Nucleus accumbens (tissue), 56 donors: ENCODE measurements around the gene EWSR1.
A peak's percentile ranks its signal among the peaks of the same experiment; 100 is the strongest.
"Not testable (repeated sequence)": the region's sequence is repeated elsewhere in the genome, so short reads cannot be mapped to it uniquely, and the experiment has no call there.

ENCODE experiments used
- DNase-seq, 56 donors: peaks; one replicate each; lab custom pipeline; 2025; lab: John Stamatoyannopoulos, UW

The EWSR1 gene

DNA sequence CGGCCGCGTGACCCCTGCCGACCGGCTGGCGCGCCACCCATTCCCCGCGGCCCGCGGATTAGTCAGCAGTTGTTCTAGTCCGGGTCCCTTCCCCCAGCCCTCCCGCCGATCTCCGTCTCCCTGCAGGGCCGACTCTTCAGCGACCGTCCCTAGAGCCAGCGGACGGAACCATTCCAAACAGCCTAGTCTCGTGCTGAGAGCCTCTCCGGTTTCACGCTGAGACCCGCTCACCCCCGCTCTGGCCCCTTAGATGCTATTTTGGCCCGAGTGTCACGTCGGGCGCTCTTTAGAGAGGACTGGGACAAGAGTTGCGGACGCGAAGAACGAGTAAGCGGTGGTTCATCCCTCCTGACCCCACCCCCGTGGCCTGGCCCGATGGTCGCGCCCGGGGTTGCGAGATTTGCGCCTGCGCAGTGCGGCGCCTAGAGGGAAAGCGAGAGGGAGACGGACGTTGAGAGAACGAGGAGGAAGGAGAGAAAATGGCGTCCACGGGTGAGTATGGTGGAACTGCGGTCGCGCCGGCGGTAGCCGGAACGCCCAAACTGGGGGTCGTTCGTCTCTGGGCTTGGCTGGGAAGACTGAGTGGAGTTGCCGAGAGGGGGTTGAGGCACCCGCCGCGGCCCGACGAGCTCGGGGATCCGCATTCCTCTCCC, at the start of gene EWSR1, which contains the start of gene RHBDD3:
Gene EWSR1, plus strand, starts transcription at position 411 of the 653 bp plus-strand sequence. Its CDS starts 69 bp downstream, at position 480.
Gene RHBDD3, minus strand, starts transcription at position 124 of the 653 bp plus-strand sequence. CDS start 2,355 bp downstream, outside the sequence.
- peak in 55 of 56 donors; percentile 79 to 100 (median 95) for DNase-seq

GRCh38 chr22:29218758-29219408, 49.2 kb upstream of the EWSR1 start:
- no peak for DNase-seq

- DNase-seq = not testable (repeated sequence)
Measured at GRCh38 chr22:29219409-29219782, 48.7 kb upstream of the EWSR1 start.

DNA sequence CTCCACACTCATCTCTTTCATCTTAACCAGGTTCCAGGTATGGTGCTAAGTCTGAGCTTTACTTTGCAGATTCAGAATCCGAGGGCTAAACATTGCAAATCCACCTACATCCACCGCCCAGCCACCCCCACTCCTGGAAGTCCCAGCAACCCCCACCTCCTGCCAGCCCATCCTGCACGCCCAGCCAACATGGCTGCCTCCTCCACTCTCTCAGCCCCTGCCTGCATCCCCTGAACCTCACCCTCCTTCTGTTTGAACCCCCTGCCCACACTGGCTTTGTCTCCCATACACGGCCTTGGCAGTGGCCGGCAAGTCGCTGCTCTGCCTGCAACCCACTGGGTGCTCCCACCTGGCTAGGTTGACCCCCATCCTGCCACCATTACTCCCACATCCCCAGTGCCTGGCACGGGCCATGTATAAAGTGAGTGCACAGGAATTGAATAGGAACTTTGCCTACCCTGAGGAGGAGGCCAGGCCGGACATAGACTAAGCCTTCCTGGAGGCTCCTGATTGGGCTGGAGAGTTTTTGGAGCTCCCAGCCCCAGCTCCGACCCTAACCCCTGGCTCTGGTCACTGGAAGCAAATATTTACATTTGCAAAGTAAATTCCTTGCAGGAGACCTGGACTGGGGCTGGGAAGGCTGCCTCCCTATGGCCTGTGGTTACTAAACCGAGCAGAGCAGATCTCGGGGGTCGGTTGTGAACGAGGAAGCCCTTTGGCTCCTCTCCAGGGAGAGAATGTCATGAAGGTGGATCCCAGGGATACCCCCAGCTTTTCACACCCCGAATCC, 48.0 kb upstream of the EWSR1 start:
- DNase-seq = no peak

DNA sequence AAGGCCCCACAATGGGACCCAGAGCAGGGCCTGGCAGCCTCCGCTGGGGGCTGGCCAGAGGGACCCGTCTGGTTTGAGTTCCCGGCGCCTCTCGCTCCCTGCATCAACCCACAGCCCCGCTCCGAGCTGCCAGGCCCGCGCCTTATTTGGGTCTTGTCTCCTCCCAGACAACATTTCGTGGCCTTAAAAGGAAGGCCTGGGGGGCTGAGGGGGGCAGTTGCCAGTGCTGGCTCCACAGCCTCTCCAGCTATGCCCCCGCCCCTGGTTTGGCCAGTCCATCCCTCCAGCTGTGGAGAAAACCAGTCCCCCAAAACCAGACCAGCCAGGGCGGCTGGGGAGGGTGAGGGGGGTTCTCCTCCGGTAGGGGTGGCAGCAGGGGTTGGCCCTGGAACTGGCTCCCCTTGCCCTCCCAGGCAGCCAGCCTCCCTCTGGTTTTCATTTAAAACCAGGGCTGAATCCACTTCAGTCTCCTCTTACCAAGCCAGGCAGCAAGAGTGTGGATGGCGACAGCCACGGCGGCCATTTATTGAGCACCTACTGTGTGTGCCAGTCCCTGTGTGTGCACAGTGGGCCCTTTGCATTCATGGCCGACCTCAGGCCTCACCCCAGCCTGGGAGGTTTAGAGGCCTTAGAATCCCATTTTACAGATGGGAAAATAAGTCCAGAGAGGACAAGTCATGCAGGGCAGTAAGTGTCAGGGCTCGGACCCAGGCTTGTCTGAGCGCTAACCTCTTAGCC, 43.8 kb upstream of the EWSR1 start:
- peak in 9 of 56 donors; percentile 6 to 56 (median 39) for DNase-seq

DNA sequence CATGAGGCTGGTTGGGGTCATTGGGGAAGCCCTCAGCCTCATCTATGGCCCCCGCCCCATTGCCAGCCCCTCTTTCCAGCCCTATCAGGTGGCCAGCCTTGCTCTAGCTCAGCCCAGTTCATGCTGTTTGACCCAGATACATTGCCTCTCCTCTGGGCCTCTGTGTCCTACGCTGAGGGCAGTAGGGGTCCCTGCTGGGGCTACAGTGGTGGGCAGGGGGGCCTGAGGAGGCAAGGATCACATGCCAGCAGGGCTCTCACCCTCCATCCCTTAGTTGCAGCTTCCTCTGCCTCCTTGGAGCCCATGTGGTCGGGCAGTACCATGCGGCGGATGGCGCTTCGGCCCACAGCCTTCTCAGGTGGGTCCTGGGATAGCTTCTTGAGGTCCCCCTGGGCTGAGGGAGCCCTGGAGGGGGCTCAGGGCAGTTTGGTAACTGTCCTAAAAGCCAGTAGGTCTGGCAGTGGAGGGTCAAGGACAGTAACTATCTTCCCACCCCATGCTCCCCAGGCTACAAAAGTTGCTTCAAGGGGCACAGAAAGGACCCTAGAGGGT, 43.1 kb upstream of the EWSR1 start:
- no peak for DNase-seq

GRCh38 chr22:29225422-29226090, 42.5 kb upstream of the EWSR1 start:
- peak in 4 of 56 donors; percentile 24 to 47 (median 33) for DNase-seq

DNA sequence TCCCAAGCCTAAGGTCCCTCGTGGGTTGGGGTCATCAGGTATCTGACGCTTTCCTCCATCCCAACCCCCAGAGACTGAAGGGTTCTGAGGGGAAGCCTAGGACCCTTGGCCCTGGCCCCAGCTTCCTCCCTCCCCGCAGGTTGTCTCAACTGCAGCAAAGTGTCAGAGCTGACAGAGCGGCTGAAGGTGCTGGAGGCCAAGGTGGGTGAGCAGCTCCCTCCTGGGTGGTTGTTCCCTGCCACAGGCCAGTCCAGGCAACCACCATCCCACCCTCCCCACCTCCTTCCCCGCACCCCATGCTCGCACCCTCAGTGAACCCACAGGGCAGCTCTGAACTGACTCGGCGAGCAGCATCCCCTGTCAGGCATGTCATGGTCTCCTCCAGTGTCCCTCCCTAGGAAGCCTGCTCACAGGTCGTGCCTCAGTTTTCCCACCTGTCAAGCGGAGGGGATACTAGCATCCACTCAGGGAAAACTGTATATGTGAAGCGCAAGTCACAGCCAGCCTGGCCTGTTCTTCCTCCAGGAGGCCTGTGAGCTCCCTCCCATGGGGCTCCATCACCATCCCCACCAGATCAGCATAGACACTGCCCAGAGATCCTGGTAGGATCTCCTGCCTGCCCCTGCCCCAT, 41.6 kb upstream of the EWSR1 start:
- DNase-seq = no peak

DNA sequence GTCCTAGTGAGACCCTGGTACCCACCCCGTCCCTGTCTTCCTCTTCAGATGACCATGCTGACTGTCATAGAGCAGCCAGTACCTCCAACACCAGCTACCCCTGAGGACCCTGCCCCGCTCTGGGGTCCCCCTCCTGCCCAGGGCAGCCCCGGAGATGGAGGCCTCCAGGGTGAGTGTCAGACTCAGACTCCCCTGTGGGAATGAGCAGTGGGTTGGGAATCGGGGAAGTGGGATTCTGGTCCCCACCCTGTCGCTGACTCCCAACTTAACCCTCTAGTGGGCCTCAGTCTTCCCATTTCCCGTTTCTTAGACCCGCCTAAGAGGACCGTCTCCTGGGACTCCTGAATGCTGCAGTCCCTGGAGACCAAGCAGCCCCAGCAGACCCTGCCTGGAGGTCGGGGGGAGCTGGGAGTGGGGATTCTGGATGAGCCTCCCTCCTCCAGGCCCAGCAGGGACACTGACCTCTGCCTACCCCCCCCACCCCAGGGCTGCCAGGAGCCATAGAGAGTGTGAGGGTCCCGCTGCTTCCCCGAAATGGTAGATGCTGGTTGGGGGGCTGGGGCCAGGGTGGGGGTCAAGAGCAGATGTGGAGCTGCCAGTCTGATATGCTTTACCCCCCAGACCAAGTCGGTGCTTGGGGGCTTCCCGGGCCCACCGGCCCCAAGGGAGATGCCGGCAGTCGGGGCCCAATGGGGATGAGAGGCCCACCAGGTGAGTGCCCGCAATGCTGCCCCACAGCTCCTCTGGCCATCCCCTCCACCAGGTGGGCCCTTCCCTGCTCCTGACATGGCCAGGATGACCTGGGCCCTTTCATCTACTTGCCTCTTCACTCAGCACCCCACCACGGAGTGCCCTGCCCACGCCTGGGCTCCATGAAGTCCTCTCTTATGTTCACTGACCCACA, 36.8 kb upstream of the EWSR1 start:
- no peak for DNase-seq

- peak in 9 of 56 donors; percentile 11 to 43 (median 19) for DNase-seq
Measured at GRCh38 chr22:29231971-29232959, 35.8 kb upstream of the EWSR1 start.

- DNase-seq = no peak
Measured at GRCh38 chr22:29233277-29233877, 34.7 kb upstream of the EWSR1 start.

DNA sequence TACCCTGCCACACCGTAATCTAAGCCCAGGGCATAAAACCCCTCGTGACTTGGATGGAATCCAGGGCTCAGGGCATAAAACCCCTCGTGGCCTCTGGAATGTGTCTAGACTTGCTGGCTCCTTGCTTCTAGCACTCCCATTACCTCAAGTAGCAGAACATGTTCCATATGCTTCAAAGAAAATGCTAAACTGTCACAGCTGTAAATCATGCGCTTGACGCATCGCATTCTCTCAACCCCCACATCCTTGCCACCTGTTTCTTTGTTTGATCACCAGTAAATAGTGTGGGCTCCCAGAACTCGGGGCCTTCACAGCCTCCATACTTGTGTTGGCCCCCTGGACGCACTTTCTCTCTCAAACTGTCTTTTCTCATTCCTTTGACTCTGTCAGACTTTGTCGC, 27.6 kb upstream of the EWSR1 start:
- DNase-seq = not testable (repeated sequence)

GRCh38 chr22:29243874-29244446, 24.1 kb upstream of the EWSR1 start:
- DNase-seq = no peak

DNA sequence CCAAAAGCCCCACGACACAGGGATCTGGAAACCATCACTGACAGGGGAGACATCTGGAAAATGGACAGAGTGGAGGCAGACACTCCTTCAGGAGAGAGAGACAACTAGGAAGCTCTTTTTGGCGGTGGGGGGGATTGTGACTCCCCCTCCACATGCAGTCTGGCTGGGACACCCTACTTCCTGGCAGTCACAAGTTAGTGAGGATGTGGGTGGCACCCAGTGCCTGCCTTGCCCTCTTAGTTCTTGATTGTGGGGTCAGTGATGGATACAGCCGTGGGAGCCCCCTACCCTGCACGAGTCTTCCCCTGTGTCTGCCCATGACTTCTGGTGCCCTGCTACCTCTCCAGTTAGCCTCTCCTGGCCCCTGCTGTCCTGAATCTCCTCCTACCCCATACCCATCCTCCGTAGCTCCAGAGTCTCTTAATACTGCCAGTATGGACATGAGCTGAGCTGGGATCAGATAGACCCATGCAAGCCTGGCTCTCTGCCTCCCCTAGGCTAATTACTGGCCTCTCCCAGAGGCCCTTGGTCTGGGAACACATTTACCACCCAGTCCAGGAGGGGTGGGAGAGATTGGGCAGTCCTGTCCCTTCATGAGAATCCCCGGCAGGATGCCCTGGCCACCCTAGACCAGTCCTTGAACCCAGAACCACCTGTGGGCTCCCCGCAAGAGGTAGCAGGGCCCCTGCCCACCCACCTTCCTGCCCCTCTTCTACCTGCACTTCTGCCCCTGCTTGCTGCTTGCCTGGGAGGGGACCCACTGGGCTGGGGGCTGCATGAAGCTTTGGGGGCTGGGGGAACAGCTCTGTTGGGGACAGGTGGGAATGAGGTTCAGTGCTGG, 23.1 kb upstream of the EWSR1 start:
- peak in 1 of 56 donors; percentile 15 for DNase-seq
